ENCODE measurements around the gene POLG2. TPM values are rescaled to one million over a fixed set of nuclear protein-coding genes. Genes with fewer than 3 reads are reported as not detected.

The POLG2 gene
- total and polyA plus RNA-seq, 9 of the 15 experiments (the other 6 are each of a cell fraction or from before 2014, with no cell fraction given): 13.4 to 44.8 (median 37.0) TPM

- TF ChIP-seq, protein P1, sequence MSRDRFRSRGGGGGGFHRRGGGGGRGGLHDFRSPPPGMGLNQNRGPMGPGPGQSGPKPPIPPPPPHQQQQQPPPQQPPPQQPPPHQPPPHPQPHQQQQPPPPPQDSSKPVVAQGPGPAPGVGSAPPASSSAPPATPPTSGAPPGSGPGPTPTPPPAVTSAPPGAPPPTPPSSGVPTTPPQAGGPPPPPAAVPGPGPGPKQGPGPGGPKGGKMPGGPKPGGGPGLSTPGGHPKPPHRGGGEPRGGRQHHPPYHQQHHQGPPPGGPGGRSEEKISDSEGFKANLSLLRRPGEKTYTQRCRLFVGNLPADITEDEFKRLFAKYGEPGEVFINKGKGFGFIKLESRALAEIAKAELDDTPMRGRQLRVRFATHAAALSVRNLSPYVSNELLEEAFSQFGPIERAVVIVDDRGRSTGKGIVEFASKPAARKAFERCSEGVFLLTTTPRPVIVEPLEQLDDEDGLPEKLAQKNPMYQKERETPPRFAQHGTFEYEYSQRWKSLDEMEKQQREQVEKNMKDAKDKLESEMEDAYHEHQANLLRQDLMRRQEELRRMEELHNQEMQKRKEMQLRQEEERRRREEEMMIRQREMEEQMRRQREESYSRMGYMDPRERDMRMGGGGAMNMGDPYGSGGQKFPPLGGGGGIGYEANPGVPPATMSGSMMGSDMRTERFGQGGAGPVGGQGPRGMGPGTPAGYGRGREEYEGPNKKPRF (IDR thresholded peaks at IDR 0.05; ENCODE audit: low read depth, low read length): no peak
- TF ChIP-seq TFAP4 (CRISPR knock-in tag; IDR thresholded peaks at IDR 0.05; ENCODE audit: borderline replicate concordance) (no peak), ZZZ3 (IDR thresholded peaks at IDR 0.05) (no peak), ELF4 (CRISPR knock-in tag; IDR thresholded peaks at IDR 0.05) (no peak), RBM39 (optimal IDR thresholded peaks at IDR 0.05; ENCODE audit: low read depth, low read length) (no peak), ZNF324 (CRISPR knock-in tag; IDR thresholded peaks at IDR 0.05) (no peak), HOMEZ (CRISPR knock-in tag; IDR thresholded peaks at IDR 0.05) (no peak), BRCA1 (IDR thresholded peaks at IDR 0.05) (no peak), BRCA1 (CRISPR knock-in tag; IDR thresholded peaks at IDR 0.05) (no peak), FOSL1 (tag; conservative IDR thresholded peaks at IDR 0.05) (peak; percentile 94), OTX1 (CRISPR knock-in tag; IDR thresholded peaks at IDR 0.05) (no peak), PTBP1 (IDR thresholded peaks at IDR 0.05; ENCODE audit: low read depth, low read length) (no peak), TCFL5 (CRISPR knock-in tag; conservative IDR thresholded peaks at IDR 0.05) (no peak), NFIC (IDR thresholded peaks at IDR 0.05) (no peak), PHF8 (IDR thresholded peaks at IDR 0.05; ENCODE audit: borderline replicate concordance, low read length) (peak; percentile 39; the same call in 1 of the 2 replicates), THAP7 (CRISPR knock-in tag; IDR thresholded peaks at IDR 0.05) (no peak), PHF20 (IDR thresholded peaks at IDR 0.05; ENCODE audit: partially characterized antibody) (no peak), NEUROD1 (IDR thresholded peaks at IDR 0.05; ENCODE audit: borderline replicate concordance, low read depth, low read length, partially characterized antibody) (peak; percentile 32), HDAC3 (IDR thresholded peaks at IDR 0.05; ENCODE audit: borderline replicate concordance, partially characterized antibody) (no peak), JUNB (CRISPR knock-in tag; conservative IDR thresholded peaks at IDR 0.05) (no peak)
- TF ChIP-seq, protein P2, sequence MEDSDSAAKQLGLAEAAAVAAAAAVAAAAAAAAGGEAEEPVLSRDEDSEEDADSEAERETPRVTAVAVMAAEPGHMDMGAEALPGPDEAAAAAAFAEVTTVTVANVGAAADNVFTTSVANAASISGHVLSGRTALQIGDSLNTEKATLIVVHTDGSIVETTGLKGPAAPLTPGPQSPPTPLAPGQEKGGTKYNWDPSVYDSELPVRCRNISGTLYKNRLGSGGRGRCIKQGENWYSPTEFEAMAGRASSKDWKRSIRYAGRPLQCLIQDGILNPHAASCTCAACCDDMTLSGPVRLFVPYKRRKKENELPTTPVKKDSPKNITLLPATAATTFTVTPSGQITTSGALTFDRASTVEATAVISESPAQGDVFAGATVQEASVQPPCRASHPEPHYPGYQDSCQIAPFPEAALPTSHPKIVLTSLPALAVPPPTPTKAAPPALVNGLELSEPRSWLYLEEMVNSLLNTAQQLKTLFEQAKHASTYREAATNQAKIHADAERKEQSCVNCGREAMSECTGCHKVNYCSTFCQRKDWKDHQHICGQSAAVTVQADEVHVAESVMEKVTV (CRISPR knock-in tag; IDR thresholded peaks at IDR 0.05): 0 out of 2 replicates have a peak, but pooled peaks have one; percentile 11
Measured at GRCh38 chr17:64448665-64449512, 48.0 kb downstream of the POLG2 start, which contains the start of gene MILR1 (continued).
